NK-92 (cell line): ENCODE data around the gene MYBPC2.

Source experiments
- DNase-seq: peaks from one replicate; lab custom pipeline; 2025; ENCODE audit not compliant: unreplicated experiment; lab: John Stamatoyannopoulos, UW

Gene MYBPC2

DNA sequence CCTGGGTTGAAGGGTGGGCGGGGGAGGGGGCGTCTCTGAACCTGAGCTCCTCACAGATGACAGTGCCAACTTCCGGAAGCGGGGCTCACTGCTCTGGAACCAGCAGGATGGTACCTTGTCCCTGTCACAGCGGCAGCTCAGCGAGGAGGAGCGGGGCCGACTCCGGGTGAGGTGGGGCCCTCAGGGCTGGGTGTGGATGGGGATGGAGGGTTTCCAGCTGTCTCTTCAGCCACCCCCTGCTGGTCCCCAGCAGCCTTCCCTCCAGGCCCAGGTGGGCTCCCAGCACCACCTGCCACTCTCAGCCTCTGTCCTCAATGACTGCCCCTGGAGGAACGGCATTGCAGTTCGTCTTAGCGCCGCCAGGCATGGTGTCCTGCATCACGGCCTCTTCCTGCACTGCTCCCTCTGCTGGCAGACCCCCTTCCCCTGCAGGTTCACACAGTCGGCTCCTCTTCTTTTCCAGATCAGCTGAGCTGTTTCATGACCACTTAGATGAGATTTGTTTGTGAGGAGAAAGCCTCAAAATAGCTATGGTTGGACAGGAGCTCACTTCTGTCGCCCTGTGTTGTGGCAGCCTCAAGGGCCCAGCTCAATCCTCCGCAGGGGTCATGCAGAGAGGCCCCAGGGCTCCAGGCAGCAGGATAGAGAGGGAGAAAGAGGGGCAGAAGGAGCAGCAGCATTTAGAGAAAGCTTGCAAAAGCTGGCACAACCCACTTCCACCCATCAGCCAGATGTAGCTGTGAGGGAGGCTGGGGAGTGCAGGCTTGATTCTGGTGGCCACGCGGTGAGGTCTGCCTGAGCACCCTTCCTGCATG is 46.4 kb downstream of the MYBPC2 start:
- DNase-seq: no peak

DNA sequence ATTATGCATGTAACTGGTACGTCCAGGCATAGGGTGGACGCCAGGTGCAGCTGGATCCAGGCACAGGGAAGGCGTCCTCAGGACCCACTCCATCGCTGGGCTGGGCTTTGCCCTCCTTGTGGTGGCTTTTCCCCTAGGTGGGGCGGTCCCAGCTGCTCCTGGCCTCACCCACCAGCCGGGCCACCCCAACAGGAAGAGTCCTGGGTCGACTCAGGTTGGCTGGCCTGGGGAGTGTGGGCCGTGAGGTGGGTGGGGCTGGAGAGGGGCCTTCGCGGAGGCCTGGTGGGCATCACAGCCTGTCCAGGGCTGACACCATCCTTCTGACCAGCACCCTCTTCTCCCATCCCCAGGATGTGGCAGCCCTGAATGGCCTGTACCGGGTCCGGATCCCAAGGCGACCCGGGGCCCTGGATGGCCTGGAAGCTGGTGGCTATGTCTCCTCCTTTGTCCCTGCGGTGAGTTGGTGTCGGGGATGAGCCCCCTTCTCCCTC is 47.1 kb downstream of the MYBPC2 start:
- no peak for DNase-seq

DNA sequence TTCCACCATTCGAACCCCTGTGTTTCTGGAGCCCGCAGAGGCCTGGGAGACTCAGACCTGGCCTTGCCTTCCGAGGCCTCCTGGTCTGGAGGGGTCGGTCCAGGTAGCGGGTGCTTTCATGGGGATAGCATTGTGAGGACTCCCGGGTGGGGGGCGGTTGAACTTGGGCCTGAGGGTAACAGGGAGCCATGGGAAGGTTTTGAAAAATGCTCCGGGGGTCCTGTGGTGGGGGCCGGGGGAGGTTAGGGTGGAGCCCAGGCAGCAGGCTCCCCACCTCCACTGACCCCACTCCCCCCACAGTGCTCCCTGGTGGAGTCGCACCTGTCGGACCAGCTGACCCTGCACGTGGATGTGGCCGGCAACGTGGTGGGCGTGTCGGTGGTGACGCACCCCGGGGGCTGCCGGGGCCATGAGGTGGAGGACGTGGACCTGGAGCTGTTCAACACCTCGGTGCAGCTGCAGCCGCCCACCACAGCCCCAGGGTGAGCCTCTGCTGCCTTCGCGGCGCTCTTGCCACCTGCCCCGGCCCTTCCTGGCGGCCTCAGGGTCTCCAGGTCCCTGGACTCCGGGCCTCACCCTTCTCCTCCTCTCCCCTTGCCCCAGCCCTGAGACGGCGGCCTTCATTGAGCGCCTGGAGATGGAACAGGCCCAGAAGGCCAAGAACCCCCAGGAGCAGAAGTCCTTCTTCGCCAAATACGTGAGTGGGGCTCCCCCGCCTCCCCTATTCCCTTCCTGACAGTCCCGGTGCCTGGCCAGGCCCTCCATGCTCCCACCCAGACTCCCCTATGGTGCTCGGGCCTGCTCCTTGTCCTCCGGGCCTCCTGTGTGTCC is 47.8 kb downstream of the MYBPC2 start:
- no peak for DNase-seq

DNA sequence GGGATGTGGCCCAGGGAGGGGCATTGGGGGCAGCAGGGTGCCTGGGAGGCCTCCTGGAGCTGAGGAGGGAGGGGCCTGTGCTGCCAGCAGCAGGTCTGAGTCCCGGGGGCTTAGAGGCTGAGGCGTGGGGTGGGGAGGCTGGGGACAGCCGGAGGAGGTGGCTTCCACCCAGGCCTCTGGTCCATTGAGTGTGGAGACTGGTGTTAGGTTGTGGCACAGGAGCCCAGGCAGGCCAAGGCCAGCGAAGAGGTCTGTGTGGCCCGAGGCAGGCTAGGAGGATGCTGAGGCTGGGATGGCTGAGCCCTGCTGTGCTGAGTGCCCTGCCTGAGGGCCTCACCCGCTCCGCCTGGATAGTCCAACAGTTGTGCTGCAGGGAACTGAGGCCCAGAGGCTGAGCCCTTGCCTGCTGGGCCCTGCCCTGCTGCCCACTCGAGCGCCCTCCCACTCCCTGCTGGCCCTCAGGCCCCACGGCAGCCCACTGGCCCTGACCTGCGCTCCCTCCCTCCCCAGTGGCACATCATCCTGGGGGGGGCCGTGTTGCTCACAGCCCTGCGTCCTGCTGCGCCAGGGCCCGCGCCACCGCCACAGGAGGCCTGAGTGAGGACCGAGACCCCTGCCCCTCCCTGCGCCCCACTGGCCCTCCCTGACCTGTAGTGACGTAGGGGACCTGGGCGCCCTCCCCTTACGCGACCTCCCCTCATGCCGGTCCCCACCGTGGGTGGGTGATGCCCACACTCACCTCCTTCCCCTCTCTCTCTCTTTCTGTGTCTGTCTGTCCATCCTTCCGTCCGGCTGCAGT is 48.9 kb downstream of the MYBPC2 start:
- no peak for DNase-seq

DNA sequence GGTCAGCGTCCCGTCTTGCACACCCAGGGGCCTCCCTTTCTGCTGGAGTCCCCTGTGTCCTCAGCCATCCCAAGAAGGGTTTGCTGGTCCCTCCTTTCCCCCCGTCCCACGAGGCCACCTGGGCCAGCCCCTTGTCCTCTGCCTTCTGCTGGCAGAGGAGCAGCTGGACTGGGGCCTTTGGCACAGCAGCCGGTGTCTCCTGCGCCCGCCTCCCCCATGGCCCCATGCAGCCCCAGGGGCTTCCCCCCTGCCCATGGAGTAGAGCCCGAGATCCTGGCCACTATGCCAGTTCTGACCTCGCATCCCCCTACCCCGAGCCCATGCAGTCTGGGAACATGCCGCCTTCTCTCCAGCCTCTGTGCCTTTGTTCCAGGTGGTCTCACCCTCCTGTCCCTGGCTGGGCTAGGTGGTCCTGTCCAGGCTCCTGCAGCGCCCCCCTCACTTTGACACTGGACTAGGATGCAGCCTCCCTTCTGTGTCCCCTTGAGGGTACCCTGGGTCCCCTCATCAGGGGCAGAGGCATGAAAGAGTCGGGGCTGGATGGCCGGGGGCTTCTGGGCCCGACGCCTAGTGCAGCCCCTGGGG is 49.7 kb downstream of the MYBPC2 start:
- DNase-seq: no peak

DNA sequence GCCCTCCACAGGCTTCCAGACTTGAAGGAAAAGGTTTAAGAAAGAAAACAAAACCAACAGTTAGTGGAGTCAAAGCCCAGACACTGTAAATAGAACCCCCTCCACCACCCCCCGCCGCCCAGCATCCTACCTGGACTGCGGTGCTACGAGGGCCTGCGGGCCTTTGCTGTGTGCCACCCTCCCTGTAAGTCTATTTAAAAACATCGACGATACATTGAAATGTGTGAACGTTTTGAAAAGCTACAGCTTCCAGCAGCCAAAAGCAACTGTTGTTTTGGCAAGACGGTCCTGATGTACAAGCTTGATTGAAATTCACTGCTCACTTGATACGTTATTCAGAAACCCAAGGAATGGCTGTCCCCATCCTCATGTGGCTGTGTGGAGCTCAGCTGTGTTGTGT is 50.2 kb downstream of the MYBPC2 start:
- DNase-seq: no peak

DNA sequence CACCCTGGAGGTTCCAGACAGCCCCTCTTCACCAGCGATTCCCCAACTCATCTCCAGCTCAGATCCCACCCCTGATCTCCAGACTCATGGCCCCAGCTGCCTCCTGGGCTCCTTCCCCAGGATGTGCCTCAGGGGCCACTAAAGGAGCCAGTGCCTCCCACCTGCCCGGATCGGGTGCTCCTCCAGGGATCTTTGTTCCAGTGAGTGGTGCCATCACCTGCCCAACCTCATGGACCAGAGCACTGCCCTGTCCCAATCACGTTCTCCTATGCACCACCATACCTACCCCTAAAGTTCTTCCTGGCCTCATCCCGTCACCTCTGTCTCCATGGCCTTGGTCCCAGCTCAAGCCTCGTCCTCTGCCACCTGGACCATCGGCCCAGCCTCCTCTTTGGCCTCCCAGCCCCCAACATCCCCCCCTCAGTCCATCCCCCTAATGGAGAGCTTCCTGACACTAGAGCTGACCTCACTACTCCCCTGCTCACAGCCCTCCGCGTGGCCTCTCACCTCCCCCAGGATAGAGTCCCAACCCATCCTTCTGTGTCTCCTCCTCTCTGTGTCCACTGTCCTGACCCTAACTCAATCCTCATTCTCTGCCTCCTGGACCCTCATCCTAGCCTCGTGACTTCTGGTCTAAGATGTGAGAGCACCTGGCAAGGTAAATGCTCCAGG is 52.7 kb downstream of the MYBPC2 start:
- DNase-seq: no peak

DNA sequence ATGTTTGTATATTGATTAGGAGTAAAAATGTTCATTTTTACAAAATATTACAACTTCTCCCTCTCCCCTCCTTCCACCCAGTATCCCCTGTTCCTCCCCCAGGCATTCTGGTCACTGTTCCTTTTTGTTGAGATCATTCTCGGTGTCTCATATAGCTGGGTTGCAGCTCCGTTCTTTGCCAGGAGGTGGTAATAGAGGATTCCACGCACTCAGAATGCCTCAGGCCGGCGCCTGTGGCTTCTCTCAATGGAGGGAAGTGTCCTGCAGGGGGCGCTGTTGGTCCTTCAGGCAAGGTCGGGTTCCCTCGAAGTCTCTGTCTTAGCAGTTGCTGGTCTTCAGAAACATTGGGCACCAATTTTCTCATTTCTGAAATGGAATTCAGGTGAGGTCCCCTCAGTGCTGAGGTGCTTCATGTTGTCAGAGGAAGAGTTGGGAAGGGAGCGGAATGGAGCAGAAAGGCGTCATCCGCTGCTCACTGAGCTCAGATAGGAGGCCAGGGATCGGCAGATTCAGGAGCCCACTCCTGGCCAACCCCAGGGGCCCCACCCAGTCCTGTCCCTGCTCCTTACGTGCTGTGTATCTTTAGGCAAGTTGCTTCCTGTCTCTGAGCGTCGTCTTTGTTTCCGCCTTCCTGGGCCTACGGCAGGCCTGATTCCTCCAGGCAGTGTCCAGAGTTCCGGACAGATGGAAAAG is 54.3 kb downstream of the MYBPC2 start:
- no peak for DNase-seq

DNA sequence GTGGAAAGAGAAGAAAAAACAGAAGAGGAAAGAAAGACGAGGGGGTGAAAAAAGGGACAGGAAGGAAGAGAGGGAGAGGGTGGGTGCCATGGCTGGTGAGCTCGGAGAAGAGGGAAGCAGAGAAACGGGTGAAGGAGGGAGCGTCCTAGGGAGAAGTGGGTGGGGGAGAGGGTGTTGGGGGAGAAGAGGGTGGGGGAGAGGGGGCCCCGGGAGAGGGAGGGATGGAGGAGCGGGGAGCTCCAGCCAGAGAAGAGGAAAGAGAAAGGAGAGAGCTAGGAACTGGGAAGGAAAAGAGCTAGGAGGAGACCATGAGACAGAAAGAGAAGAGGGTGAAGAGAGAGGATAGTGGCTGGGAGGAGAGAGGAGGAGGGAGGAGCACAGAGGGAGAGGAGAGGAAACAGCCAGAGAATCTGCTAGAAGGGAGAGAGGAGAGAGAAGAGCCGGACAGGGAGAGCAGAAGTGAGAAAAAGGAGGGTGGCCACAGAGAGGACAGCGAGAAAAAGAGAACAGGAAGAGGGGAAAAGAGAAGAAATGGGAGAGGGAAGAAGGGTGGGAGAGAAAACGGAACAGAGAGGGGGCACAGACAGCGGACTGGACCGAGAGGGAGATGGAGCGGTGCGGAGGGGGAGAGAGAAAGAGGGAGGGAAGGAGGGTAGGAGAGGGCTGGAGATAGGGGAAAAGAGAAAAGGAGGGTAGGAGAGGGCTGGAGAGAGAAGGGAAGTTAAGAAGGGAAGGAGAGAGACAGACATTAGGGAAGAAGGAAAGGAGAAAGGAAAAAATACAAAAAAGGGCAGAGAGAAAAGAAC is 55.9 kb downstream of the MYBPC2 start:
- no peak for DNase-seq

DNA sequence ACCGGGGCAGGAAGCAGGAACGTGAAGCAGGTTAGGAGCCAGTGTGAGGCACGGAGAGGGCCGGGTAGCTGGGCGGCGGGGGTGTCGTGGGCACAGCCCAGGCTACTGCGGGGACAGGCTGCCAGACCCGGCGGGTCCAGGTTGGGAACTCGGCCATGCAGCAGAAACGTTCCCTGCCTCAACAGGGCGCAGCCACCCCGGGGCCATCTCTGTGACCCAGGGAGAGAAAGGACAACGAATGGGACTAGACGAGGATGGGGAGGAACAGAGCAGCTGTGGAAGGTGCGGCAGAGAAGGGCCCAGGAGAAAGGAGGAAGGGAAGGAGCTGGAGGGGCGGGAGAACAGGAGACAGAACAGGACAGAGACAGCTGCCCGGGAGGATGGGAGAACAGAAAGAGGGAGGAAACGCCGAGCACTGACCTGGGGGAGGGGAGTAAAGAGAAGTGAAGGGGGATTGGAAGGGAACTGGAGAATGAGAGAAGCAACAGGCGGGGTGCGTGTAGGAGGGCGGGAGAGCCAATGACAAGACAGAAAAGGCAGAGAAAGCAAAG is 56.8 kb downstream of the MYBPC2 start:
- DNase-seq: no peak

DNA sequence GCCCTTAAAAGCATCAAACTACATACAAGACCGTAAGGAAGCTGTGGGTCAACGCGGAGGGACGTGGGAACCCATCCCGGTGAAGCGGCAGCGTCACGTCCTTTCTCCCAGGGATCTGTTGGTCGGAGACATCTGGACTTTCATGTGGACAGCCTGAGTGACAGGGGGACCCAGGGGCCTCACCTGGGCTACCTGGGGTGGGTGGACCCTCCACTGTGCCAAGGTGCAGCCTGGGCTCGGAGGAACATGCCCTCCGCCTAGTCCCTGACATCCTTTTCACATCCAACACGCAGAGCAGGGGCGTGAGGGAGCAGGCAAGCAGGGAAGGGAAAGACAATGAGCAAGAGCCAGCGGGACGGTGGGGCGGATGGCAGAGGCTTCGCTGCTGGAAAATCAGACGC is 57.7 kb downstream of the MYBPC2 start:
- DNase-seq: no peak

DNA sequence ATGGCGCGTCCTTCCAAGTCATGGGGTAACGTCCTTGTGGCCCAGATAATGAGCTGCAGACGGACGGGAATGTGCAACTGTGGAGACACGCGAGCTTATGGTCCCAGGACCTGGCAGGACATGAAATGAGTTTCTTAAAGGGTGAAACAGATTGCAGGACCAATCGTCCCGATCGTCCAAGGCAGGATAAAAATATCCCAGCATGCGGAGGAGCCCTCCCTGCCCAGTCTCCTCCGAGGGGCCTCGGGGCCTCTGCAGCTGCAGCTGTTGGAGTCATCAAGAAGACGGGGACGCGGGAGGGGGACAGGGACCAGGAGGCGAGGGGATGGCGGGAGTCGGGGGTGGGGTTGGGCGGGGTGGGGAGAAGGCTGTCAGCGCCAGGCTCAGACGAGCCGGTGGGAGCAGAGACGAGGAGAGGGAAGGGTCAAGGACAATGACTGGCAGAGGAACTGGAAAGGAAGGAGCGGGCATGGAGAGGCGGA is 58.3 kb downstream of the MYBPC2 start:
- no peak for DNase-seq

DNA sequence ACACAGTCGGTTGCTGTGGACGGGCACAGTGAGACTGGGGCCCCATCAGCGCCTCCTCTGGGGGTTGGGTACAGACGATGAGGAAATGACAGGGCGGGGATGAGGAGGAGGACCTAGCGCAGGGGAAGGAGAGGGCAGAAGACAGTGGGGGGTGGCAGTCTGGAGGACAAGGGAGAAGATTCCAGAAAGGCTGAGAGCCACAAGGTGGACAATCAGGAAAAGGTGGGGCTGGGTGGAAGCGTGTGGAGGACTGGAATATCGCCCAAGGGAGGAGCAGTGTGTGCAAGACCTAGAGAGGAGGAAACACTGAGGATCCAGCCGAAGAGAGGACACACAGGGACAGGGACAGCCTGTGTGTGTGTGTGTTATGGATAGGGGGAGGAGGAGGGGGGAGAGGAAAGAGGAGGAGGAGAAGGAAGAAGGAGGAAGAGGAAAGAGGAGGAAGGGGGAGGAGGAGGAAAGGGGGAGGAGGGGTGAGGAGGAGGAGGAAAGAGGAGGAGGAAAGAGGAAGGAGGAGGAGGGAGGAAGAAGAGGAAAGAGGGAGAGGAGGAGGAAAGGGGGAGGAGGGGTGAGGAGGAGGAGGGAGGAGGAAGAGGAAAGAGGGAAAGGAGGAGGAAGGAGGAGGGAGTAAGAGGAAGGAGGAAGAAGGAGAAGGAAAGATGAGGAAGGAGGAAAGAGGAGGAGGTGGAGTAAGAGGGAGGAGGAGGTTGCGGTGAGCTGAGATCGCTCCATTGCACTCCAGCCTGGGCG is 59.8 kb downstream of the MYBPC2 start:
- DNase-seq: no peak

DNA sequence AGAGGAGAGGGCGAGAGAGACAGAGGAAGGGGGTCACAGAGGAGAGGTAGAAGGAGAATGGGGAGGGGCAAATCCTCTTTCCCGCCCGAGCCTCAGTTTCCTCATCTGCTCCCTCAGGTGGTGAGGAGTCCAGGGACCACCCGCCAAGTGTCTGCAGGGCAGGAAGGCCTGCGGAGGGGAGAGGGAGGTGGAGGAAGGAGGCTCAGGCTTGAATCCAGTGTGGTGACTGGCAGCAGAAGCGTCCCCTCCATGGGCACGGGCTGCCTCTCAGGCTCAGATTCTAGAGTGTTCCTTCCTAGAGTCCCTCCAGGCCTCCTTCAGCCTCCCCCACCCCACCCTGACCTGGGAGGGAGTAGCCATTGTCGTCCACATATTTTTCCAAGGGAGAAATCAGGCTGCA is 60.5 kb downstream of the MYBPC2 start:
- DNase-seq: no peak

DNA sequence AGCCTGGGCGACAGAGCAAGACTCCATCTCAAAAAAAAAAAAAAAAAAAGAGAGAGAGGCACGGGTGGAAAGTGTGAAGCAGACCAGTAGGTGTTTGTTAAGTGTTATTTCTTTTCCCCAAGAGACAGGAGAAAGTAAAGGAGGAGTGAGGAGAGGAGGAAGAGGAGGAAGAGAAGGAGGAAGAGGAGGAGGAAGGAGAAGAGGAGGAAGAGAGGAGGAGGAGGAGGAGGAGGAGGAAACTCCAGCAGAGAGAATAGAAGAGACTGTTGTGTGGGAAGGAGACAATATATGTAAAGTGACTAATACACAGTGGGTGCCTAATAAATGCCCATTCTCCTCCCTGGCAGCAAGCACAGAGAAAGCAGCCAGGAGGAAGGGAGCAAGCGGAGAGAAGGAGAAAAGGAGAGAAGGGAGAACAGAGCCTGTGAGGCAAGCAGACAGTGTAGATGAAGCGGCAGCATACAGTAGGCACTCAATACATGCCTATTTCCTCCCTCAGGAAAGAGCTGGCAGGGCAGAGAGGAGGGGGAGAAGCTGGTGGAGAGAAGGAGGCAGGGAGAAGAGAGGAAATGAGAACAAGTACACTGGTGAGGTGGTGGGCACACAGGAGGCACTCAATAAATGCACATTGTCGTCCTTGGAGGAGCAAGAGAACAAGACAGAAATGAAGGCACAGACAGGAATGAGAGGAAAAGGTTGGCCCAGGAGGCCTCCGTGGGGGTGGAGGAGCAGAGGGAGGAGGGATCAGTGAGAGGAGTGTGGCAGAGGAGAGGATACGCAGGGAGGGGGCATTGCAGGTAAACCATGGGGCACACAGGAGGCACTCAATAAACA is 61.7 kb downstream of the MYBPC2 start:
- DNase-seq: no peak

DNA sequence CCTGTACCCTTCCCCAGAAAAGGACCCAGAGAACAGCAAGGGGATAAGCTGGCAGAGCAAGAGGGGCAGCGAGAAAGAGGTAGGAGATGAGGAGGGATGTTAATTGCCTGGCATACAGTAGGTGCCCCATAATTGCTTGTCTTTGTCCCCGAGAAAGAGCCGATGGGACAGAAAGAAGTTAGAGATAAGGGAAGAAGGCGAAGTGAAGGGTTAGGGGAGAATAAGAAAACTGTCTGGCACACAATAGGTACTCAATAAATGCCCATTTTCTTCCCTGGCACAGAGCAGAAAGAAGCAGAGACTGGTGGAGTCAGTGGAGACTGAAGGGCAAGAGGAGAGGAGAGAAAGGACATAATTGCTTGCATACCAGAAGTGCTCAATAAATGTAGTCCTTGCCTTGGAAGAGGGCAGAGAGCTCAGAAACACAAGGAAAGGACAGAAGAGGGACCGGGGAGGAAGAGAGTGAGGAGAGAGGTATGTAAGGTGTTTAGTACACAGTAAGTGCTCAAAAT is 62.4 kb downstream of the MYBPC2 start:
- DNase-seq: no peak
